SK-N-SH (cell line): ENCODE results near the gene NOL7. TPM values are rescaled to one million over a fixed set of nuclear protein-coding genes. Genes with fewer than 3 reads are reported as not detected.

ENCODE experiments used
- CTCF ChIA-PET: fragments of 300-600, 350-600 bp; formaldehyde crosslinking; extraction: SDS; loops from one replicate; lab custom pipeline; 2021; lab: Yijun Ruan, JAX
- POLR2A ChIA-PET: fragments of 350-600 bp; sonication (Branson Sonifier 250); formaldehyde crosslinking; extraction: SDS; loops from one replicate; lab custom pipeline; 2020; ENCODE audit warnings: antibody characterized with exemption, inconsistent platforms; lab: Yijun Ruan, JAX
- DNase-seq: peaks from one replicate; pipeline ENCODE4 v3.0.0; 2012
- H2AFZ ChIP-seq: fragments of 200-600 bp; sonication (generic); 2 replicates; pipeline ENCODE4 v1.8.1; 2016; ENCODE audit warnings: antibody characterized with exemption, mild to moderate bottlenecking, low read depth
- H3F3A ChIP-seq: fragments of 200-600 bp; sonication (generic); replicated peaks from 2 replicates; pipeline ENCODE3; 2016; ENCODE audit warnings: antibody characterized with exemption, mild to moderate bottlenecking; ENCODE audit not compliant: insufficient read depth
- H3K27ac ChIP-seq, 2 experiments: fragments of 200-500 bp in 1 of 2; fragments of 200-600 bp in 1 of 2; sonication (Bioruptor generic) in 1 of 2; sonication (generic), shearing (Covaris generic) in 1 of 2; 2 replicates each; pipeline versions ENCODE4 v1.5.1 to v1.6.1; 2014 to 2016; ENCODE audit warnings: low read depth in 2 of 2, inconsistent platforms in 1 of 2, low read length in 1 of 2, mild to moderate bottlenecking in 1 of 2, mixed read lengths in 1 of 2
- H3K27me3 ChIP-seq: fragments of 200-600 bp; sonication (generic), shearing (Covaris generic); 2 replicates; pipeline ENCODE4 v1.6.1; 2016; ENCODE audit warnings: mixed run types; ENCODE audit not compliant: insufficient read depth
- H3K36me3 ChIP-seq, 2 experiments: fragments of 200-500 bp in 1 of 2; fragments of 200-600 bp in 1 of 2; sonication (Bioruptor generic) in 1 of 2; sonication (generic) in 1 of 2; replicated peaks in 1 of 2; 2 replicates each; pipeline versions ENCODE3 to v1.5.1; 2014 to 2016; ENCODE audit warnings: low read length in 1 of 2, mild to moderate bottlenecking in 1 of 2; ENCODE audit not compliant: insufficient read depth in 2 of 2, control insufficient read depth in 1 of 2
- H3K4me1 ChIP-seq, 2 experiments: fragments of 200-500 bp in 1 of 2; fragments of 200-600 bp in 1 of 2; sonication (Bioruptor generic) in 1 of 2; sonication (generic), shearing (Covaris generic) in 1 of 2; 2 replicates each; pipeline versions ENCODE4 v1.5.1 to v1.6.1; 2014 to 2016; ENCODE audit warnings: low read depth in 1 of 2, low read length in 1 of 2, mixed run types in 1 of 2; ENCODE audit not compliant: insufficient read depth in 2 of 2, control insufficient read depth in 1 of 2
- H3K4me2 ChIP-seq: fragments of 200-600 bp; sonication (generic), shearing (Covaris generic); 2 replicates; pipeline ENCODE4 v1.6.1; 2017; ENCODE audit warnings: mixed run types
- H3K4me3 ChIP-seq, 2 experiments: fragments of 200-500 bp in 1 of 2; fragments of 200-600 bp in 1 of 2; sonication (Bioruptor generic) in 1 of 2; sonication (generic), shearing (Covaris generic) in 1 of 2; 2 replicates each; pipeline versions ENCODE4 v1.5.1 to v1.8.1; 2014 to 2016; ENCODE audit warnings: low read depth in 2 of 2, inconsistent platforms in 1 of 2, low read length in 1 of 2, mild to moderate bottlenecking in 1 of 2, mixed read lengths in 1 of 2, moderate library complexity in 1 of 2
- H3K79me2 ChIP-seq: fragments of 200-600 bp; sonication (generic); 2 replicates; pipeline ENCODE4 v1.8.1; 2017; ENCODE audit warnings: mild to moderate bottlenecking; ENCODE audit not compliant: insufficient read depth
- H3K9ac ChIP-seq: fragments of 200-600 bp; sonication (generic); 2 replicates; pipeline ENCODE4 v1.6.1; 2017; ENCODE audit warnings: mixed run types
- H3K9me2 ChIP-seq: fragments of 200-600 bp; sonication (generic); 2 replicates; pipeline ENCODE4 v1.6.1; 2017; ENCODE audit warnings: mixed run types
- H3K9me3 ChIP-seq: fragments of 200-600 bp; sonication (generic); 2 replicates; pipeline ENCODE4 v1.6.1; 2017; ENCODE audit warnings: mixed run types, mild to moderate bottlenecking, moderate library complexity
- H4K20me1 ChIP-seq: fragments of 200-600 bp; sonication (generic); 2 replicates; pipeline ENCODE4 v1.6.1; 2017; ENCODE audit warnings: mild to moderate bottlenecking, mixed run types; ENCODE audit not compliant: insufficient read depth
- CHD2 ChIP-seq: fragments of 150-350 bp; IDR thresholded peaks from 2 replicates; pipeline ENCODE4 v1.6.1; 2018; ENCODE audit warnings: low read length; ENCODE audit not compliant: partially characterized antibody
- CTCF ChIP-seq: fragments of 200-600 bp; sonication (generic); IDR thresholded peaks from 2 replicates; pipeline ENCODE4 v1.6.1; 2017; ENCODE audit warnings: antibody characterized with exemption, mild to moderate bottlenecking, moderate library complexity
- EP300 ChIP-seq, 2 experiments: IDR thresholded peaks; 2 replicates each; pipeline versions ENCODE4 v1.4.0 to v1.6.1; 2012; ENCODE audit warnings: borderline replicate concordance in 1 of 2, low read depth in 1 of 2, low read length in 1 of 2
- EZH2phosphoT487 ChIP-seq: fragments of 200-600 bp; sonication (generic); IDR thresholded peaks from 2 replicates; pipeline ENCODE4 v1.6.1; 2017; ENCODE audit warnings: low read depth, mixed run types, mild to moderate bottlenecking, antibody characterized with exemption, moderate library complexity, borderline replicate concordance
- FOXM1 ChIP-seq: IDR thresholded peaks from 2 replicates; pipeline ENCODE4 v1.4.0; 2012; ENCODE audit warnings: low read depth, mild to moderate bottlenecking
- MEF2A ChIP-seq: IDR thresholded peaks from 2 replicates; pipeline ENCODE4 v1.4.0; 2012; ENCODE audit warnings: low read depth, borderline replicate concordance
- NFIC ChIP-seq: IDR thresholded peaks from 2 replicates; pipeline ENCODE4 v1.4.0; 2012; ENCODE audit warnings: borderline replicate concordance
- NRF1 ChIP-seq: IDR thresholded peaks from 2 replicates; pipeline ENCODE4 v1.6.1; 2012; ENCODE audit warnings: low read depth, mild to moderate bottlenecking, low read length
- PBX3 ChIP-seq: IDR thresholded peaks from 2 replicates; pipeline ENCODE4; 2012
- RAD21 ChIP-seq: IDR thresholded peaks from 2 replicates; pipeline ENCODE4 v1.6.1; 2012; ENCODE audit warnings: mild to moderate bottlenecking, low read length
- RCOR1 ChIP-seq: fragments of 150-350 bp; IDR thresholded peaks from 2 replicates; pipeline ENCODE4 v1.6.1; 2017; ENCODE audit warnings: antibody characterized with exemption, low read length
- SIN3A ChIP-seq: IDR thresholded peaks from 2 replicates; pipeline ENCODE4 v1.6.1; 2012; ENCODE audit warnings: low read depth, mild to moderate bottlenecking, low read length, moderate library complexity, borderline replicate concordance
- SMC3 ChIP-seq: IDR thresholded peaks from 2 replicates; pipeline ENCODE4 v1.6.1; 2012; ENCODE audit warnings: low read depth, low read length, improper control_type of control experiment
- TAF1 ChIP-seq: IDR thresholded peaks from 2 replicates; pipeline ENCODE4 v1.6.1; 2012; ENCODE audit warnings: low read depth, mild to moderate bottlenecking, low read length, moderate library complexity, borderline replicate concordance
- TCF12 ChIP-seq: IDR thresholded peaks from 2 replicates; pipeline ENCODE4 v1.4.0; 2012
- TEAD4 ChIP-seq: IDR thresholded peaks from 2 replicates; pipeline ENCODE4 v1.4.0; 2012; ENCODE audit warnings: mild to moderate bottlenecking, borderline replicate concordance; ENCODE audit not compliant: insufficient read depth
- WGBS: methylation state at CpG from one replicate; pipeline ENCODE4 v1.1.6; 2017; ENCODE audit warnings: low lambda C conversion rate; 5-methylcytosine and 5-hydroxymethylcytosine counted together
- polyA plus RNA-seq, 3 experiments: library from polyadenylated mRNA; depleted of rRNA; stranded (reverse); fragments of >200 nt; gene quantifications; 2 replicates each; pipeline ENCODE4 v1.2.3, GENCODE V29; 2012
- TF ChIP-seq, protein P1 (sequence below): fragments of 150-350 bp; IDR thresholded peaks from 2 replicates; pipeline ENCODE4 v1.6.1; 2016; ENCODE audit warnings: mild to moderate bottlenecking, low read depth, low read length
- TF ChIP-seq, protein P2 (sequence below): IDR thresholded peaks from 2 replicates; pipeline ENCODE4 v1.4.0; 2012; ENCODE audit warnings: low read depth, borderline replicate concordance

The NOL7 gene
- polyA plus RNA-seq, 1 of the 3 experiments (the other 2 are of a cell fraction), result 103 TPM

- no peak for DNase-seq
- Histone ChIP-seq H2AFZ (no peak overlapping the region), H3K27me3 (no peaks in the 10 kb centered on the region), H3K4me3 (no peak overlapping the region), H3K79me2 (peaks cover 8% of the 10 kb centered on the region; the same call in 1 of the 2 replicates), H4K20me1 (no peaks in the 10 kb centered on the region), H3K4me1 (peaks cover 0 to 7% of the 10 kb centered on the region in 2 experiments; a peak in 2 of 4 replicates), H3K9ac (no peak overlapping the region), H3K36me3 (peaks cover 3 to 14% of the 10 kb centered on the region in 2 experiments), H3K9me3 (0 out of 2 replicates have a peak, but pooled peaks cover 3% of the 10 kb centered on the region), H3F3A (peaks cover 19% of the 10 kb centered on the region), H3K27ac (no peak overlapping the region), H3K9me2 (no peaks in the 10 kb centered on the region), H3K4me2 (no peak overlapping the region)
- CTCF ChIA-PET, result interaction anchor here (0.7 to 6.0 kb wide), 12 partner anchors 12 to 245 kb away, joined by 3 to 48 read pairs (median 13); partner anchors contain the start of gene TBC1D7
- TF ChIP-seq NFIC, result no peak
- TF ChIP-seq TCF12, result no peak
- TF ChIP-seq TEAD4, result no peak
- TF ChIP-seq, protein P1, sequence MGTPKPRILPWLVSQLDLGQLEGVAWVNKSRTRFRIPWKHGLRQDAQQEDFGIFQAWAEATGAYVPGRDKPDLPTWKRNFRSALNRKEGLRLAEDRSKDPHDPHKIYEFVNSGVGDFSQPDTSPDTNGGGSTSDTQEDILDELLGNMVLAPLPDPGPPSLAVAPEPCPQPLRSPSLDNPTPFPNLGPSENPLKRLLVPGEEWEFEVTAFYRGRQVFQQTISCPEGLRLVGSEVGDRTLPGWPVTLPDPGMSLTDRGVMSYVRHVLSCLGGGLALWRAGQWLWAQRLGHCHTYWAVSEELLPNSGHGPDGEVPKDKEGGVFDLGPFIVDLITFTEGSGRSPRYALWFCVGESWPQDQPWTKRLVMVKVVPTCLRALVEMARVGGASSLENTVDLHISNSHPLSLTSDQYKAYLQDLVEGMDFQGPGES, result no peak
- TF ChIP-seq, protein P2, sequence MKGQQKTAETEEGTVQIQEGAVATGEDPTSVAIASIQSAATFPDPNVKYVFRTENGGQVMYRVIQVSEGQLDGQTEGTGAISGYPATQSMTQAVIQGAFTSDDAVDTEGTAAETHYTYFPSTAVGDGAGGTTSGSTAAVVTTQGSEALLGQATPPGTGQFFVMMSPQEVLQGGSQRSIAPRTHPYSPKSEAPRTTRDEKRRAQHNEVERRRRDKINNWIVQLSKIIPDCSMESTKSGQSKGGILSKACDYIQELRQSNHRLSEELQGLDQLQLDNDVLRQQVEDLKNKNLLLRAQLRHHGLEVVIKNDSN, result no peak
- TF ChIP-seq CHD2, result no peak
- TF ChIP-seq PBX3, result no peak
- TF ChIP-seq RCOR1, result no peak
- no peak for TF ChIP-seq CTCF
- no peak for TF ChIP-seq SIN3A
- TF ChIP-seq FOXM1, result no peak
- TF ChIP-seq EP300 (IDR thresholded peaks at IDR 0.05; ENCODE audit: borderline replicate concordance in 1 of 2, low read depth in 1 of 2, low read length in 1 of 2), result no peak
- no peak for TF ChIP-seq NRF1
- no peak for TF ChIP-seq EZH2phosphoT487
- TF ChIP-seq MEF2A, result no peak
- TF ChIP-seq RAD21, result no peak
- TF ChIP-seq SMC3, result no peak
- no peak for TF ChIP-seq TAF1
- 96% methylated on average over 3 of the region's 3 CpGs for WGBS
- POLR2A ChIA-PET, result no interaction called here
These were observed 39.1 kb upstream of the NOL7 start for GRCh38 chr6:13576017-13576416.
